ENCODE measurements around the gene ANKRD13D. TPM values are rescaled to one million over a fixed set of nuclear protein-coding genes. Genes with fewer than 3 reads are reported as not detected.
"Not testable (repeated sequence)": the region's sequence is repeated elsewhere in the genome, so short reads cannot be mapped to it uniquely, and the experiment has no call there.

ANKRD13D gene
- total and polyA plus RNA-seq, 2 donors from 2014 or later: 21.9 to 68.3 TPM

DNA sequence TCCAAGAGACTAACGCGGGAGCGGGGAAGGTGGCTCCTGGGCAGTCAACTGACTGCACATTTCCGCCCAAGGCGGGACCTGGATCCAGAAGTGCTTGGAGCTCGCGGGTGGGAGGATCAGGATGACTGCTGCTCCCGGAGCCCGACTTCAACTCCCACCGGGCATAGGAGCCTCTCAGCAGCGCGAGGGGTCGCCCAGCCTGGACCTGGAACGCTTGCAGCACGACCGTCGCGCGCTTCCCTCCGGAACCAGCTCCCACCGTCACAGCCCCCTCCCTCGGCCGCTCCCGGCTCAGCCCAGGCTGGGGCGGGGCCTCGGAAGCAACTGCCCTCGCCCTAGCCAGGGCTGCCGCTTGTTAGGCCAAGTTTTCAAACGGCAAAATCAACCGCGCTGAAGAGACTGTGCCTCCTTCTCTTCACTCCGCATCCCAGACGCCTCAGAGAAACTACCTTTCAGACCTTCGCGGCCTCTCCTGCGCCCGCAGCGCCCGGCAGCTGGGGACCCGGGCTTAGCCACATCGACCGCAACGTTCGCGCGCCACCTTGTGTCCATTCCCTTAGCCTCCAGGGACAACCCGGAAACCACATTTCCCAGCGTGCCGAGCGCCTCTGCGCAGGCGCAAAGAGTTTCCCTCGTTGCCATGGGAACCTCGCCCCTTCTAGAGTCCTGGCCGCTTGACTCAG, 28.2 kb downstream of the ANKRD13D start:
- FAIRE-seq: no peak
- Histone ChIP-seq H3K9me3 (ENCODE audit: control insufficient read depth in 2 of 3, insufficient read depth in 1 of 3, low read length in 3 of 3) (no peaks in the 10 kb centered on the region), H3K27me3 (ENCODE audit: control insufficient read depth, insufficient read depth, low read length) (no peaks in the 10 kb centered on the region), H3K36me3 (ENCODE audit: control insufficient read depth in 2 of 3, insufficient read depth in 3 of 3, low read length in 3 of 3) (no peaks in the 10 kb centered on the region), H3K27ac (ENCODE audit: low read depth in 2 of 2, low read length in 2 of 2) (peak overlapping the region; percentile 91 to 96), H3K4me1 (ENCODE audit: control insufficient read depth in 2 of 3, insufficient read depth in 2 of 3, low read depth in 1 of 3, low read length in 3 of 3) (peaks cover 0 to 6% (median 0%) of the 10 kb centered on the region in 3 donors), H3K9ac (ENCODE audit: low read length in 3 of 3) (peak overlapping the region; percentile 68 to 87 (median 78)), H3K4me3 (ENCODE audit: low read length in 3 of 3) (peak overlapping the region; percentile 85 to 91 (median 90))
- peak; percentile 98 to 99 (median 98) for DNase-seq
- TF ChIP-seq, protein P1, sequence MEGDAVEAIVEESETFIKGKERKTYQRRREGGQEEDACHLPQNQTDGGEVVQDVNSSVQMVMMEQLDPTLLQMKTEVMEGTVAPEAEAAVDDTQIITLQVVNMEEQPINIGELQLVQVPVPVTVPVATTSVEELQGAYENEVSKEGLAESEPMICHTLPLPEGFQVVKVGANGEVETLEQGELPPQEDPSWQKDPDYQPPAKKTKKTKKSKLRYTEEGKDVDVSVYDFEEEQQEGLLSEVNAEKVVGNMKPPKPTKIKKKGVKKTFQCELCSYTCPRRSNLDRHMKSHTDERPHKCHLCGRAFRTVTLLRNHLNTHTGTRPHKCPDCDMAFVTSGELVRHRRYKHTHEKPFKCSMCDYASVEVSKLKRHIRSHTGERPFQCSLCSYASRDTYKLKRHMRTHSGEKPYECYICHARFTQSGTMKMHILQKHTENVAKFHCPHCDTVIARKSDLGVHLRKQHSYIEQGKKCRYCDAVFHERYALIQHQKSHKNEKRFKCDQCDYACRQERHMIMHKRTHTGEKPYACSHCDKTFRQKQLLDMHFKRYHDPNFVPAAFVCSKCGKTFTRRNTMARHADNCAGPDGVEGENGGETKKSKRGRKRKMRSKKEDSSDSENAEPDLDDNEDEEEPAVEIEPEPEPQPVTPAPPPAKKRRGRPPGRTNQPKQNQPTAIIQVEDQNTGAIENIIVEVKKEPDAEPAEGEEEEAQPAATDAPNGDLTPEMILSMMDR (IDR thresholded peaks at IDR 0.05; ENCODE audit: borderline replicate concordance, extremely low read depth, insufficient read depth): peak; percentile 95
- intact Hi-C loops (cut with DNase I): loop anchor here (5.0 kb wide), 1 partner anchor 50 kb away; the partner anchor contains the start of gene GRK2

DNA sequence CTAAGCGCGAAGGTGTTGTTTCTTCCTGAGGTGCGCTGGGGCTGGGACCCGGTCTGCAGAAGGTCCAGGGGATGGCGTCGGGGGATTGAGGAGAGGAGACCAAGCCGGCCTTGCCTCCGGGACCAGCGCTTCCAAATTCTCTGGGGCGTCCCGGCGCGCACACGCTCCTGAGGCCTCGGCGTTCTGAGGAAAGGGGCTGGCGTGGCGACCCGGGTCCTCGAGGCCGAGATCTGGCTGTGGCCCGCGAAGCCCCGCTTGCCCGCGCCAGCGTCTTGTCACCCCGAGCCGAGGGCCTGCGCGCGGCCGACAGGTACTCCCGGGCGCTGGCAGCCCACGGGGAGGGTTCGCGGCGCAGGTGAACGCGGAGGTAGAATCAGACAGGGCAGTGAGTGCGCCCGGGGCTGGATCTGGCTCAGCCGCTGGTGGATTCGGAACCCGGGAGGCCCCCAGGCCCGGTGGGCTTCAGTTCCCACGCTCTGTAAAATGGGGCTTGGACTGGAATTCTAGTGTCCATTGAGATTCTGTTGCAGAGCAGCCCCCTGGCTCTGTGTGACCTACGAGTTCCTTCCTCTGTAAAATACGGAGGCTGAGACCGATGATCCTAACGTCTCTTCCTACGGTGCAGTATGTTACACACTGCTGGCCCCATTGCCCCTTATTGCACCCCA, 28.9 kb downstream of the ANKRD13D start:
- H3K36me3 ChIP-seq (ENCODE audit: control insufficient read depth in 2 of 3, insufficient read depth in 3 of 3, low read length in 3 of 3): no peaks in the 10 kb centered on the region
- peak overlapping the region in 1 of 2 donors; percentile 91 for H3K27ac ChIP-seq (ENCODE audit: low read depth in 2 of 2, low read length in 2 of 2)
- no peaks in the 10 kb centered on the region for H3K27me3 ChIP-seq (ENCODE audit: control insufficient read depth, insufficient read depth, low read length)
- no peak for FAIRE-seq
- H3K4me1 ChIP-seq (ENCODE audit: control insufficient read depth in 2 of 3, insufficient read depth in 2 of 3, low read depth in 1 of 3, low read length in 3 of 3): peaks cover 0 to 3% (median 0%) of the 10 kb centered on the region in 3 donors
- peak overlapping the region; percentile 85 to 91 (median 90) for H3K4me3 ChIP-seq (ENCODE audit: low read length in 3 of 3)
- intact Hi-C loops (cut with DNase I): loop anchor here (5.0 kb wide), 1 partner anchor 51 kb away; the partner anchor contains the start of gene GRK2
- TF ChIP-seq, protein P1 (IDR thresholded peaks at IDR 0.05; ENCODE audit: borderline replicate concordance, extremely low read depth, insufficient read depth): no peak
- H3K9ac ChIP-seq (ENCODE audit: low read length in 3 of 3): peak overlapping the region; percentile 76 to 87 (median 78)
- H3K9me3 ChIP-seq (ENCODE audit: control insufficient read depth in 2 of 3, insufficient read depth in 1 of 3, low read length in 3 of 3): no peaks in the 10 kb centered on the region
- no peak for DNase-seq

DNA sequence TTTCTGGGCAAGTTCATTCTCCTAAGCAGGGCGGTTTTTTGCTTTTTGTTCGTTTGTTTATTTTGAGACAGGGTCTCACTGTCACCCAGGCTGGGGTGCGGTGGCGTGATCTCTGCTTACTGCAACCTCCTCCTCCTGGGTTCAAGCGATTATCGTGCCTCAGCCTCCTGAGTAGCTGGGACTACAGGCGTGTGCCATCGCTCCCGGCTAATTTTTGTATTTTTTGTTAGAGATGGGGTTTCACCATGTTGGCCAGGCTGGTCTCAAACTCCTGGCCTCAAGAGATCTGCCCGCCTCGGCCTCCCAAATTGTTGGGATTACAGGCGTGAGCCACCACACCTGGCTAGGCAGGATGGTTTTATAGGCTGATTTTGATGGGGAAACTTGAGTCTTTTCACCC, 29.8 kb downstream of the ANKRD13D start:
- H3K27me3 ChIP-seq (ENCODE audit: control insufficient read depth, insufficient read depth, low read length); H3K4me1 ChIP-seq (ENCODE audit: control insufficient read depth in 2 of 3, insufficient read depth in 2 of 3, low read depth in 1 of 3, low read length in 3 of 3); H3K9me3 ChIP-seq (ENCODE audit: control insufficient read depth in 2 of 3, insufficient read depth in 1 of 3, low read length in 3 of 3); DNase-seq; H3K27ac ChIP-seq (ENCODE audit: low read depth in 2 of 2, low read length in 2 of 2); H3K36me3 ChIP-seq (ENCODE audit: control insufficient read depth in 2 of 3, insufficient read depth in 3 of 3, low read length in 3 of 3); FAIRE-seq: not testable (repeated sequence)
- peak overlapping the region in 1 of 3 donors; percentile 87 for H3K9ac ChIP-seq (ENCODE audit: low read length in 3 of 3)
- intact Hi-C loops (cut with DNase I): loop anchor here (5.0 kb wide), 1 partner anchor 52 kb away; the partner anchor contains the start of gene GRK2
- peak overlapping the region in 1 of 3 donors; percentile 91 for H3K4me3 ChIP-seq (ENCODE audit: low read length in 3 of 3)

DNA sequence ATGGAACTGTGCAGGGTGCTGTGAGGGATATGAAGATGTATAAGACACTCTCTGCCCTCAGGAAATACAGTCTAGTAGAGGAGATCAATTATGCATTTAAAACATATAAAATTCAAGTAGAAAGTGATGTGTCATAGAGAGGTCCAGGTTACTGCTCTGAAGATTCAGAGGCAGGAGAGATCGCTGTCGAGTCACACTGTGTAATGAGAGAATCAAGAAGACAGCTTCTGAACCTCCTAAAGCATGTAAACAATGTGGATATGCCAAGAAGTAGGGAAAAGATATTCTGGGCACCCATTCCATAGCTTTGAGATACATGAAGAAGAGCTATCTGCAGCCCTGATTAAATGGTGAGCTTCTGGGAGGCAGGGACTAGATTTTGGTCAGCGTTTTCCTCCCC, 30.9 kb downstream of the ANKRD13D start:
- Histone ChIP-seq H3K4me3 (ENCODE audit: low read length in 3 of 3) (no peak overlapping the region), H3K9me3 (ENCODE audit: control insufficient read depth in 2 of 3, insufficient read depth in 1 of 3, low read length in 3 of 3) (no peaks in the 10 kb centered on the region), H3K27ac (ENCODE audit: low read depth in 2 of 2, low read length in 2 of 2) (no peak overlapping the region), H3K9ac (ENCODE audit: low read length in 3 of 3) (no peak overlapping the region), H3K27me3 (ENCODE audit: control insufficient read depth, insufficient read depth, low read length) (no peaks in the 10 kb centered on the region), H3K4me1 (ENCODE audit: control insufficient read depth in 2 of 3, insufficient read depth in 2 of 3, low read depth in 1 of 3, low read length in 3 of 3) (peaks cover 0 to 3% (median 0%) of the 10 kb centered on the region in 3 donors), H3K36me3 (ENCODE audit: control insufficient read depth in 2 of 3, insufficient read depth in 3 of 3, low read length in 3 of 3) (peaks cover 0 to 4% (median 0%) of the 10 kb centered on the region in 3 donors)
- no peak for DNase-seq
- intact Hi-C loops (cut with DNase I): no loop called here
- TF ChIP-seq, protein P1 (IDR thresholded peaks at IDR 0.05; ENCODE audit: borderline replicate concordance, extremely low read depth, insufficient read depth): no peak
- no peak for FAIRE-seq

Measured in kidney (tissue), 14 donors.